B cell (primary cell): ENCODE measurements around the gene PLIN5. TPM values are rescaled to one million over a fixed set of nuclear protein-coding genes. Genes with fewer than 3 reads are reported as not detected.

Experiments used
- ATAC-seq: fragments of 200-7000 bp; cut with Tn5 transposase; one replicate; pipeline ENCODE4 v1.10.0; 2021; ENCODE audit warnings: low read depth, mild to moderate bottlenecking, moderate number of reproducible peaks, moderate library complexity
- CTCF ChIA-PET: fragments of 350-600 bp; sonication (Branson Sonifier 250); formaldehyde crosslinking; loops from one replicate; lab custom pipeline; 2021; ENCODE audit warnings: antibody characterized with exemption, inconsistent platforms; lab: Charles Lee
- POLR2A ChIA-PET: fragments of 350-600 bp; sonication (Branson Sonifier 250); formaldehyde crosslinking; loops from one replicate; lab custom pipeline; 2021; ENCODE audit warnings: antibody characterized with exemption; lab: Charles Lee
- DNase-seq: peaks from one replicate; pipeline ENCODE4 v3.0.0; 2013
- H2AFZ ChIP-seq: 2 replicates; pipeline ENCODE4 v1.6.1; 2012; ENCODE audit warnings: mild to moderate bottlenecking, low read depth, low read length; ENCODE audit not compliant: insufficient read depth, poor library complexity, severe bottlenecking
- H3K27ac ChIP-seq, 2 donors: 1 replicate in 1 of 2; 2 replicates in 1 of 2; pipeline ENCODE4 v1.5.1; 2012 to 2013; ENCODE audit warnings: low read length in 2 of 2, mild to moderate bottlenecking in 2 of 2, moderate library complexity in 1 of 2
- H3K27me3 ChIP-seq, 4 experiments: fragments of 200-600 bp in 1 of 4; sonication (generic) in 1 of 4; replicated peaks in 1 of 4; 1 replicate in 2 of 4; 2 replicates in 2 of 4; pipeline versions ENCODE4 v1.6.1 to v1.7.0; 2013 to 2016; ENCODE audit warnings: low read length in 3 of 4, mild to moderate bottlenecking in 2 of 4, mixed read lengths in 1 of 4, moderate library complexity in 1 of 4; ENCODE audit not compliant: insufficient read depth in 4 of 4, control insufficient read depth in 3 of 4; ENCODE audit errors: control extremely low read depth in 1 of 4
- H3K36me3 ChIP-seq, 2 experiments: replicated peaks in 1 of 2; 1 replicate in 1 of 2; 2 replicates in 1 of 2; pipeline versions ENCODE4 v1.6.1 to v1.7.1; 2013; ENCODE audit warnings: low read length in 1 of 2; ENCODE audit not compliant: insufficient read depth in 2 of 2, control insufficient read depth in 1 of 2; ENCODE audit errors: control extremely low read depth in 1 of 2, extremely low read depth in 1 of 2
- H3K4me1 ChIP-seq, 2 donors: fragments of 200-600 bp in 1 of 2; sonication (generic) in 1 of 2; 1 replicate in 1 of 2; 2 replicates in 1 of 2; pipeline versions ENCODE4 v1.5.1 to v1.6.1; 2013 to 2017; ENCODE audit warnings: low read length in 2 of 2; ENCODE audit not compliant: control insufficient read depth in 2 of 2, insufficient read depth in 2 of 2
- H3K4me2 ChIP-seq: replicated peaks from 2 replicates; pipeline ENCODE3; 2012; ENCODE audit warnings: mild to moderate bottlenecking, low read depth, low read length; ENCODE audit not compliant: poor library complexity, severe bottlenecking
- H3K4me3 ChIP-seq, 5 experiments: fragments of 200-600 bp in 1 of 5; sonication (generic) in 1 of 5; 1 replicate in 3 of 5; 2 replicates in 2 of 5; pipeline versions ENCODE4 v1.5.1 to v1.7.0; 2011 to 2016; ENCODE audit warnings: low read length in 4 of 5, mild to moderate bottlenecking in 4 of 5, low read depth in 2 of 5, control low read depth in 1 of 5, moderate library complexity in 1 of 5; ENCODE audit not compliant: insufficient read depth in 1 of 5; ENCODE audit errors: control extremely low read depth in 1 of 5, extremely low read depth in 1 of 5
- H3K79me2 ChIP-seq: fragments of 200-600 bp; sonication (generic); one replicate; pipeline ENCODE4 v1.6.0; 2016; ENCODE audit warnings: low read length; ENCODE audit not compliant: control insufficient read depth, insufficient read depth
- H3K9ac ChIP-seq: fragments of 200-600 bp; sonication (generic); 2 replicates; pipeline ENCODE4 v1.6.1; 2017; ENCODE audit warnings: mild to moderate bottlenecking, low read length, moderate library complexity
- H3K9me3 ChIP-seq, 3 donors: one replicate each; pipeline versions ENCODE4 v1.6.1 to v1.7.1; 2013; ENCODE audit warnings: low read length in 2 of 3; ENCODE audit not compliant: control insufficient read depth in 2 of 3, insufficient read depth in 1 of 3; ENCODE audit errors: control extremely low read depth in 1 of 3
- H4K20me1 ChIP-seq: 2 replicates; pipeline ENCODE4 v1.6.0; 2012; ENCODE audit warnings: mild to moderate bottlenecking, low read length; ENCODE audit not compliant: insufficient read depth, control insufficient read depth, poor library complexity, severe bottlenecking
- H3K27ac Mint-ChIP-seq: one replicate; pipeline ENCODE4 v1.8.0; 2021; ENCODE audit warnings: mixed read lengths
- H3K27me3 Mint-ChIP-seq: one replicate; pipeline ENCODE4 v1.8.0; 2021; ENCODE audit warnings: mixed read lengths
- H3K4me1 Mint-ChIP-seq: one replicate; pipeline ENCODE4 v1.8.0; 2021; ENCODE audit warnings: mixed read lengths
- H3K4me3 Mint-ChIP-seq: one replicate; pipeline ENCODE4 v1.8.0; 2021; ENCODE audit warnings: mixed read lengths
- H3K9me3 Mint-ChIP-seq: one replicate; pipeline ENCODE4 v1.8.0; 2022; ENCODE audit warnings: mixed read lengths; ENCODE audit not compliant: insufficient read depth
- EZH2 ChIP-seq: IDR thresholded peaks from 2 replicates; pipeline ENCODE4 v1.6.1; 2012; ENCODE audit warnings: borderline replicate concordance, low read depth, mild to moderate bottlenecking, moderate library complexity, low read length; ENCODE audit not compliant: insufficient read depth, poor library complexity, severe bottlenecking
- WGBS: methylation state at CpG from one replicate; pipeline ENCODE4 v1.1.5; 2013; ENCODE audit warnings: missing lambda C conversion rate; ENCODE audit not compliant: insufficient coverage; 5-methylcytosine and 5-hydroxymethylcytosine counted together
- intact Hi-C: fragments of 100-400 bp; cut with micrococcal nuclease; formaldehyde crosslinking; loops from one replicate; pipeline ENCODE4 v1.10.0; 2022
- polyA plus RNA-seq: library from polyadenylated mRNA; depleted of rRNA; stranded (reverse); fragments of >200 nt; gene quantifications from 2 replicates; pipeline ENCODE4 v1.2.3, GENCODE V29; 2012
- total RNA-seq, 2 donors: library from RNA; stranded (reverse); fragments of 120-200 nt in 1 of 2; gene quantifications; 1 replicate in 1 of 2; 2 replicates in 1 of 2; pipeline versions ENCODE4 v1.2.3 to v1.2.4, GENCODE V29; 2013 to 2022
- TF ChIP-seq, protein P1 (sequence below): fragments of 200-600 bp; IDR thresholded peaks from one replicate; pipeline ENCODE4 v1.8.0; 2022; ENCODE audit warnings: antibody characterized with exemption, mild to moderate bottlenecking

Gene PLIN5
- total and polyA plus RNA-seq, 2 donors (not counting 1 experiment from before 2014, with no cell fraction given): 0.15 to 0.27 TPM

DNA sequence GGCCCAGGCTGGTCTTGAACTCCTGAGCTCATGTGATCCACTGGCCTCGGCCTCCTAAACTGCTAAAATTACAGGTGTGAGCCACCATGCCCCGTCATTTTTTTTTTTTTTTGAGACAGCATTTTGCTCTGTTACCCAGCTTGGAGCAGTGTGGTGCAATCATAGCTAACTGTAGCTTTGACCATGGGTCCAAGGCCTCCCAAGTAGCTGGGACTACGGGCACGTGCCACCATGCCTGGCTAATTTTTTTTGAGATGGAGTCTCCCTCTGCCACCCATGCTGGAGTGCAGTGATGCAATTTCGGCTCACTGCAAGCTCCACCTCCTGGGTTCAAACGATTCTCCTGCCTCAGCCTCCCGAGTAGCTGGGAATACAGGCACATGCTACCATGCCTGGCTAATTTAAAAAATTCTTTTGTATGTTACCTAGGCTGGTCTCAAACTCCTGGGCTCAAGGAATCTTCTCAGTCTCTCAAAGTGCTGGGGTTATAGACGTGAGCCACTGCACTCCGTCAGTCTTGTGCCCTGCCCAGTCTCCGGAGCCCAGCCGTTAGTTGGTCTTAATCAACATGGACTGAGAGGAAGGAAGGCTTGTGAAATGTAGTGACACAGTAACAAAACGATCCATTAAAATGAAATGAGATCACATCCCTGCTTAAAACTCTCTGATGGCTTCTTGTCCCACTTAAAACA, 6.2 kb upstream of the PLIN5 start:
- H3K36me3 ChIP-seq: no peaks in the 10 kb centered on the region
- peaks cover 0 to 33% (median 0%) of the 10 kb centered on the region in 3 donors for H3K9me3 ChIP-seq
- no peak overlapping the region for H3K9ac ChIP-seq
- Mint-ChIP-seq H3K4me1 (peaks cover 11% of the 10 kb centered on the region), H3K27ac (no peak overlapping the region), H3K27me3 (peaks cover 9% of the 10 kb centered on the region), H3K9me3 (no peaks in the 10 kb centered on the region), H3K4me3 (no peak overlapping the region)
- ATAC-seq (no peak), DNase-seq (no peak)
- no peak overlapping the region for H3K4me3 ChIP-seq
- intact Hi-C loops: no loop called here
- no peak overlapping the region for H3K27ac ChIP-seq
- no peaks in the 10 kb centered on the region for H4K20me1 ChIP-seq
- no peak for TF ChIP-seq EZH2
- TF ChIP-seq, protein P1, sequence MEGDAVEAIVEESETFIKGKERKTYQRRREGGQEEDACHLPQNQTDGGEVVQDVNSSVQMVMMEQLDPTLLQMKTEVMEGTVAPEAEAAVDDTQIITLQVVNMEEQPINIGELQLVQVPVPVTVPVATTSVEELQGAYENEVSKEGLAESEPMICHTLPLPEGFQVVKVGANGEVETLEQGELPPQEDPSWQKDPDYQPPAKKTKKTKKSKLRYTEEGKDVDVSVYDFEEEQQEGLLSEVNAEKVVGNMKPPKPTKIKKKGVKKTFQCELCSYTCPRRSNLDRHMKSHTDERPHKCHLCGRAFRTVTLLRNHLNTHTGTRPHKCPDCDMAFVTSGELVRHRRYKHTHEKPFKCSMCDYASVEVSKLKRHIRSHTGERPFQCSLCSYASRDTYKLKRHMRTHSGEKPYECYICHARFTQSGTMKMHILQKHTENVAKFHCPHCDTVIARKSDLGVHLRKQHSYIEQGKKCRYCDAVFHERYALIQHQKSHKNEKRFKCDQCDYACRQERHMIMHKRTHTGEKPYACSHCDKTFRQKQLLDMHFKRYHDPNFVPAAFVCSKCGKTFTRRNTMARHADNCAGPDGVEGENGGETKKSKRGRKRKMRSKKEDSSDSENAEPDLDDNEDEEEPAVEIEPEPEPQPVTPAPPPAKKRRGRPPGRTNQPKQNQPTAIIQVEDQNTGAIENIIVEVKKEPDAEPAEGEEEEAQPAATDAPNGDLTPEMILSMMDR: no peak
- no peak overlapping the region for H3K4me2 ChIP-seq
- WGBS: 93% methylated on average over 10 of the region's 12 CpGs
- H3K4me1 ChIP-seq: peaks cover 11% of the 10 kb centered on the region in 2 donors
- ChIA-PET POLR2A (interaction anchor here (0.6 kb wide), 1 partner anchor 1855 kb away, joined by 3 read pairs; no protein-coding TSS in a partner anchor), CTCF (interaction anchor here (1.0 kb wide), 1 partner anchor 18 kb away, joined by 4 read pairs; no protein-coding TSS in a partner anchor)
- H2AFZ ChIP-seq: no peak overlapping the region
- peaks cover 0 to 20% (median 0%) of the 10 kb centered on the region in 4 experiments for H3K27me3 ChIP-seq
- H3K79me2 ChIP-seq: no peaks in the 10 kb centered on the region
